ENCODE measurements around the gene MICAL3. TPM values are rescaled to one million over a fixed set of nuclear protein-coding genes. Genes with fewer than 3 reads are reported as not detected.
A peak's percentile ranks its signal among the peaks of the same experiment; 100 is the strongest.
"Not testable (repeated sequence)": the region's sequence is repeated elsewhere in the genome, so short reads cannot be mapped to it uniquely, and the experiment has no call there.

Gene MICAL3
- total RNA-seq (10 to 100 TPM; 20.8 to 27.3 TPM), polyA plus RNA-seq (1 to 10 TPM in 2 of 3 donors, under 1 TPM in 1; 0.90 to 1.3 (median 1.2) TPM), total RNA-seq (10.5 to 36.8 (median 22.3) reads per million in 6 experiments)

GRCh38 chr22:18024276-18024939 is at the start of gene MICAL3:
Gene MICAL3, minus strand, starts transcription at chr22:18024561. Its CDS starts 117,749 bp downstream, at chr22:17906812.
- Mint-ChIP-seq H3K27ac (peak within 1 kb of the TSS in 3 of 10 donors; percentile 64 to 84 (median 71)), H3K4me3 (peak within 1 kb of the TSS; percentile 77 to 98 (median 91)), H3K36me3 (no peaks in the 10 kb centered on the region), H3K9me3 (no peaks in the 10 kb centered on the region), H3K27me3 (peaks cover 20 to 43% (median 41%) of the 10 kb centered on the region in 5 donors), H3K4me1 (peaks cover 9 to 17% (median 14%) of the 10 kb centered on the region in 4 donors)
- ATAC-seq, result peak; percentile 95 to 98
- peak in 9 of 10 donors; percentile 27 to 67 (median 56) for DNase-seq
- POLR2A ChIA-PET, result interaction anchor here (0.6 kb wide), 1 partner anchor 440 kb away, joined by 3 read pairs; no protein-coding TSS in a partner anchor

DNA sequence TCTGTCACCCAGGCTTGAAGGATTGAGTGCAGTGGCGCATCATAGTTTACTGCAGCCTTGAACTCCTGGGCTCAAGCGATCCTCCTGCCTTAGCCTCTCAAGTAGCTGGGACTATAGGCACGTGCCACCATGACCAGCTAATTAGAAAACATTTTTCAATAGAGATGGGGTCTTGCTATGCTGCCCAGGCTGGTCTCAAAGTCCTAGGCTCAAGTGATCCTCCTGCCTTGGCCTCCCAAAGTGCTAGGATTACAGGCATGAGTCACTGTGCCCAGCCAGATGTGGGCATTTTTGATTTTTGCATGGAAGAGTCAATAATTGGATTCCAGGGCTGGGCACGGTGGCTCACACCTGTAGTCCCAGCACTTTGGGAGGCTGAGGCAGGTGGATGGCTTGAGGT is 49.6 kb upstream of the MICAL3 start:
- POLR2A ChIA-PET, result interaction anchor here (0.5 to 1.3 kb wide), 2 partner anchors 244 to 434 kb away, joined by 3 to 4 read pairs; no protein-coding TSS in a partner anchor
- peaks cover 13 to 53% (median 28%) of the 10 kb centered on the region in 4 donors for H3K4me1 Mint-ChIP-seq
- not testable (repeated sequence) for DNase-seq, ATAC-seq, H3K27me3 Mint-ChIP-seq, H3K9me3 Mint-ChIP-seq, H3K27ac Mint-ChIP-seq, H3K4me3 Mint-ChIP-seq, H3K36me3 Mint-ChIP-seq

DNA sequence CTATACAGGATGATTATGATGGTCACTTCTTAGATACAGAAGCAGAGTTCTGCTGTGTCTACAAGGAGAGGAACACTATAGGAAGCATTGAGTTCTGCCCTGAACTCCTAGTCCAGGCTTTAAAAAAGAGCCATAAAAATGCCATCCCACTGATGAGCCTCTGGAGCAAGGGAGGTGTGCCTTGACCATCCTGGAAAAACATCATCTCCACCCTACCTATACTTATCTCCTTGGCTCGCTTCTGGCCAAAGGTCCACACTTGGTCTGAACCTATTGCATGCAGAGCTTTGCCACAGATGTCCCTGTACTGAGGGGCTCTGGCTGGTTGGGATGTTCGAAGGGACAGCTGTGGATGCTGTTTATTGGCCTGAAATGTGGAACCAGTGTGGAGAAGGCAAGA is 49.1 kb upstream of the MICAL3 start:
- Mint-ChIP-seq H3K27ac (peak overlapping the region in 3 of 10 donors; percentile 21 to 68 (median 41)), H3K27me3 (peaks cover 0 to 2% (median under 1%) of the 10 kb centered on the region in 5 donors), H3K9me3 (no peaks in the 10 kb centered on the region), H3K4me3 (no peak overlapping the region), H3K4me1 (peaks cover 11 to 52% (median 23%) of the 10 kb centered on the region in 4 donors), H3K36me3 (peaks cover 0 to under 1% (median 0%) of the 10 kb centered on the region in 3 donors)
- DNase-seq (no peak), ATAC-seq (no peak)
- POLR2A ChIA-PET, result interaction anchor here (0.5 to 1.3 kb wide), 2 partner anchors 243 to 434 kb away, joined by 3 to 4 read pairs; no protein-coding TSS in a partner anchor

DNA sequence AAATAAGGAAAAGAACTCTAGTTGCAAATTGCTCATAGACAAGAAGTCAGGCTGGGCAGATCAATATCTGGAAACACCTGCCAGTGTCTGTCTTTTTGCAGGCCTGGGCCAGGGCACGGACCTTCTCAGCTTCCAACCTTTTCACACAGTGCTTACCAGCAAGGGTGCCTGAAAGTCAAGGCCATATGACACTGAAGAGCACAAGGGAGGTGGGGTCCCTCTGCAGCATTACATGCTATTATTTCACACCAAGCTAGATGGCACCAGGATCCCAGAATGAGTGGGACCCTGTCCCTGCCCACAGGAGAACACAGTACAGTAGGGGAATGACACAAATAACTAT is 47.6 kb upstream of the MICAL3 start:
- ATAC-seq (no peak), DNase-seq (no peak)
- peaks cover 7 to 49% (median 12%) of the 10 kb centered on the region in 4 donors for H3K4me1 Mint-ChIP-seq
- POLR2A ChIA-PET, result no interaction called here
- no peaks in the 10 kb centered on the region for H3K36me3 Mint-ChIP-seq
- H3K4me3 Mint-ChIP-seq, result no peak overlapping the region
- peaks cover 0 to 17% (median 6%) of the 10 kb centered on the region in 5 donors for H3K27me3 Mint-ChIP-seq
- H3K27ac Mint-ChIP-seq, result no peak overlapping the region
- H3K9me3 Mint-ChIP-seq, result no peaks in the 10 kb centered on the region

DNA sequence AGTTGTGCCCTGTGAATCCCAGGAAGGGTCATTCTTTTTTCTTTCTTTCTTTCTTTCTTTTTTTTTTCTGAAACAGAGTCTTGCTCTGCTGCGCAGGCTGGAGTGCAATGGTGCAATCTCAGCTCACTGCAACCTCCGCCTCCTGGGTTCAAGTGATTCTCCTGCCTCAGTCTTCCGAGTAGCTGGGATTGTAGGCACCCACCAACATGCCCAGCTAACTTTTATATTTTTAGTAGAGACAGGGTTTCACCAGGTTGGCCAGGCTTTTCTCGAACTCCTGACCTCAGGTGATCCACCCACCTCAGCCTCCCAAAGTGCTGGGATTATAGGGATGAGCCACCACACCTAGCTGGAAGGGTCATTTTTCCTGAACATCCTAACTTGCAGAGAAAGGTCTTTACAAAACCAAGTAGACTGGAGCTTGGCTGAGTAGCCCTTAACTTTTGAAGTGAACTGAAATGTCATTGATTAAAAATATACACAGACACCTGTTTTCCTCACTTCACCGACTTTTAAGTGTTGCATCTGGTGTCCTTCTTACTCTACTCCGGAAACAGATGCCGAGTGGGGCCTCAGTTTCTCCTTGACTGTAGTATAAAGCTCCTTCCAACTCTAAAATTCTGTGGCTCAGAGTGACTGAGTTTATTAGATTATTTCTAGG is 47.1 kb upstream of the MICAL3 start:
- DNase-seq, H3K9me3 Mint-ChIP-seq, POLR2A ChIA-PET, H3K36me3 Mint-ChIP-seq, H3K4me3 Mint-ChIP-seq, ATAC-seq, H3K27ac Mint-ChIP-seq: not testable (repeated sequence)
- Mint-ChIP-seq H3K4me1 (peaks cover 4 to 49% (median 7%) of the 10 kb centered on the region in 4 donors), H3K27me3 (peaks cover 1 to 22% (median 10%) of the 10 kb centered on the region in 5 donors)

GRCh38 chr22:18070556-18071306 is 46.4 kb upstream of the MICAL3 start:
- POLR2A ChIA-PET, result no interaction called here
- Mint-ChIP-seq H3K36me3 (no peaks in the 10 kb centered on the region), H3K9me3 (no peaks in the 10 kb centered on the region), H3K4me1 (peaks cover 0 to 49% (median under 1%) of the 10 kb centered on the region in 4 donors), H3K4me3 (no peak overlapping the region), H3K27ac (peak overlapping the region in 2 of 10 donors; percentile 26 to 62), H3K27me3 (peaks cover 6 to 29% (median 13%) of the 10 kb centered on the region in 5 donors)
- ATAC-seq (no peak), DNase-seq (no peak)

DNA sequence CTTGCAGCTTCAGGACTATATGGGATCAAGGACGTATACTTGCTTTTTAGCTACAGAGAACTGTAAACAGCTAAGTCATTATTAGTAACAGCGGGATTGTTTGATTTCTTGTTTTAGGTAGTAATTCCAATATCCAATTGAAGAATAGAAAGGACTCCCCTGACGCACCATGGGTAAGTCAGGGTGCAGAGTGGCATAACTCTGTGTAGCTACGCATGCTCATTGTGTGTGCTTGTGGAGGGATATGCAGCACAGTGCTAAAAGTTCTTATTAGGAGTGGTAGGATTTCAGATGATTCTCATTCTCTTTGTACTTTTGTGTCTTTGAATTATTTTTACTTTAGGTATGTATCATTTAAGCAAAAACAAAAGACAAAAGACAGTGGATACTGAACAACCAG is 45.7 kb upstream of the MICAL3 start:
- H3K4me3 Mint-ChIP-seq, result no peak overlapping the region
- H3K36me3 Mint-ChIP-seq, result no peaks in the 10 kb centered on the region
- peaks cover 11 to 36% (median 17%) of the 10 kb centered on the region in 5 donors for H3K27me3 Mint-ChIP-seq
- no peaks in the 10 kb centered on the region for H3K9me3 Mint-ChIP-seq
- no peak for DNase-seq
- ATAC-seq, result no peak
- peaks cover 0 to 52% (median 0%) of the 10 kb centered on the region in 4 donors for H3K4me1 Mint-ChIP-seq
- H3K27ac Mint-ChIP-seq, result peak overlapping the region in 1 of 10 donors; percentile 26
- POLR2A ChIA-PET, result no interaction called here

DNA sequence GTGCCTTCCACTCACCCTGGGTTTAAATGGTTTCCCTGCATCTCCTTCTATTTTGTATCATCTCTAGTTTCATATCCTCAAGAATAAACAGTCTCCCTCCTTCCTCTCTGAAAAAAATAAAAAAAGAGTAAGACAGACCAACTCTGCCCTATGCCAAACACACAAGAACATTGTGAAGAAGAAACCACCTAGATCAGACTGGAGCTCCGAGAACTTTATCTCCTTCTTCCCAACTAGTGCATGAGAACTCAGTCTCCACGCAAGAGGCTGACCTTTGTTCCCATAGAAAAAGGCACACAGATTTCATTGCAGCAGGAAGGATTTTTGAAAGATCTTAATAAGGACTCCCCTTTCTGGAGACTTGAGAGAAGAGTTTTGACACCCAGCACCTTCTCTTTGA is 44.7 kb upstream of the MICAL3 start:
- Mint-ChIP-seq H3K4me3 (no peak overlapping the region), H3K36me3 (no peaks in the 10 kb centered on the region), H3K4me1 (peaks cover 0 to 56% (median 0%) of the 10 kb centered on the region in 4 donors), H3K27ac (peak overlapping the region in 1 of 10 donors; percentile 73), H3K9me3 (no peaks in the 10 kb centered on the region), H3K27me3 (peaks cover 19 to 46% (median 22%) of the 10 kb centered on the region in 5 donors)
- POLR2A ChIA-PET, result no interaction called here
- ATAC-seq, result no peak
- no peak for DNase-seq

- no peaks in the 10 kb centered on the region for H3K36me3 Mint-ChIP-seq
- H3K27ac Mint-ChIP-seq, result peak overlapping the region in 1 of 10 donors; percentile 51
- H3K27me3 Mint-ChIP-seq, result peaks cover 19 to 47% (median 25%) of the 10 kb centered on the region in 5 donors
- POLR2A ChIA-PET, result no interaction called here
- no peaks in the 10 kb centered on the region for H3K9me3 Mint-ChIP-seq
- DNase-seq (no peak), ATAC-seq (no peak)
- no peak overlapping the region for H3K4me3 Mint-ChIP-seq
- H3K4me1 Mint-ChIP-seq, result peaks cover 0 to 56% (median 0%) of the 10 kb centered on the region in 4 donors
Measured at GRCh38 chr22:18068381-18068988, 44.1 kb upstream of the MICAL3 start.

- POLR2A ChIA-PET, result no interaction called here
- Mint-ChIP-seq H3K27ac (peak overlapping the region in 1 of 10 donors; percentile 64), H3K36me3 (no peaks in the 10 kb centered on the region), H3K27me3 (peaks cover 19 to 47% (median 25%) of the 10 kb centered on the region in 5 donors), H3K4me3 (no peak overlapping the region), H3K9me3 (no peaks in the 10 kb centered on the region), H3K4me1 (peaks cover 0 to 56% (median 0%) of the 10 kb centered on the region in 4 donors)
- ATAC-seq (no peak), DNase-seq (no peak)
Measured at GRCh38 chr22:18067548-18068341, 43.4 kb upstream of the MICAL3 start.

- ATAC-seq (no peak), DNase-seq (no peak)
- POLR2A ChIA-PET, result no interaction called here
- no peaks in the 10 kb centered on the region for H3K9me3 Mint-ChIP-seq
- H3K27me3 Mint-ChIP-seq, result peaks cover 21 to 47% (median 25%) of the 10 kb centered on the region in 5 donors
- no peaks in the 10 kb centered on the region for H3K36me3 Mint-ChIP-seq
- H3K4me1 Mint-ChIP-seq, result peaks cover 0 to 55% (median 0%) of the 10 kb centered on the region in 4 donors
- no peak overlapping the region for H3K4me3 Mint-ChIP-seq
- no peak overlapping the region for H3K27ac Mint-ChIP-seq
Measured at GRCh38 chr22:18067121-18067520, 42.8 kb upstream of the MICAL3 start.
